K562 (cell line): ENCODE data around the gene FIS1. TPM values are rescaled to one million over a fixed set of nuclear protein-coding genes. Genes with fewer than 3 reads are reported as not detected.

Source experiments
- CTBP1 ChIP-seq: fragments of 450-650 bp; IDR thresholded peaks from 2 replicates; pipeline ENCODE4 v1.6.1; 2016; ENCODE audit warnings: borderline replicate concordance
- EP400 ChIP-seq: fragments of 450-650 bp; IDR thresholded peaks from 2 replicates; pipeline ENCODE4 v1.6.1; 2017; ENCODE audit warnings: antibody characterized with exemption, mild to moderate bottlenecking, moderate library complexity
- FOSL1 ChIP-seq: fragments of 200-800 bp; sonication (Bioruptor generic); conservative IDR thresholded peaks from 2 replicates; pipeline ENCODE4 v1.6.1; 2016; ENCODE audit warnings: missing genetic modification characterization, missing compliant biosample characterization
- GATA2 ChIP-seq: sonication (generic); formaldehyde crosslinking; IDR thresholded peaks from 2 replicates; pipeline ENCODE4 v1.4.0; 2020; ENCODE audit warnings: mild to moderate bottlenecking, missing genetic modification reagents
- HNRNPL ChIP-seq: fragments of 200-400 bp; formaldehyde crosslinking; IDR thresholded peaks from 2 replicates; pipeline ENCODE4 v1.6.1; 2017; ENCODE audit warnings: low read depth, mild to moderate bottlenecking, low read length
- KDM4B ChIP-seq, 2 experiments: fragments of 450-650 bp in 1 of 2; sonication (generic) in 1 of 2; IDR thresholded peaks; 2 replicates each; pipeline ENCODE4 v1.6.1; 2016 to 2017; ENCODE audit warnings: borderline replicate concordance in 2 of 2, antibody characterized with exemption in 1 of 2, low read depth in 1 of 2, mild to moderate bottlenecking in 1 of 2
- KLF13 ChIP-seq: fragments of 450-650 bp; IDR thresholded peaks from 2 replicates; pipeline ENCODE4 v1.6.1; 2016; ENCODE audit warnings: missing genetic modification characterization, low read depth, mild to moderate bottlenecking, missing compliant biosample characterization, moderate library complexity, borderline replicate concordance
- MIER1 ChIP-seq: fragments of 450-650 bp; IDR thresholded peaks from 2 replicates; pipeline ENCODE4 v1.6.1; 2016; ENCODE audit warnings: antibody characterized with exemption, mild to moderate bottlenecking, low read depth
- NBN ChIP-seq: fragments of 450-650 bp; IDR thresholded peaks from 2 replicates; pipeline ENCODE4 v1.6.1; 2016; ENCODE audit warnings: low read depth, mild to moderate bottlenecking
- NFE2L1 ChIP-seq: fragments of 450-650 bp; IDR thresholded peaks from 2 replicates; pipeline ENCODE4 v1.6.1; 2016; ENCODE audit warnings: missing genetic modification characterization, low read depth, mild to moderate bottlenecking, missing compliant biosample characterization, moderate library complexity, borderline replicate concordance
- NFIC ChIP-seq: fragments of 450-650 bp; IDR thresholded peaks from 2 replicates; pipeline ENCODE4 v1.6.1; 2017; ENCODE audit warnings: mild to moderate bottlenecking, inconsistent platforms
- POLR3A ChIP-seq: IDR thresholded peaks from 2 replicates; pipeline ENCODE4 v1.6.1; 2011; ENCODE audit warnings: borderline replicate concordance, mild to moderate bottlenecking, moderate library complexity; ENCODE audit not compliant: insufficient read length, insufficient read depth; ENCODE audit errors: extremely low read depth
- RBM34 ChIP-seq: fragments of 200-400 bp; formaldehyde crosslinking; IDR thresholded peaks from 2 replicates; pipeline ENCODE4 v1.6.1; 2018; ENCODE audit warnings: low read length, borderline replicate concordance; ENCODE audit not compliant: insufficient read depth
- SAP30 ChIP-seq: fragments of 200-600 bp; sonication (generic); IDR thresholded peaks from 2 replicates; pipeline ENCODE4 v1.6.1; 2012; ENCODE audit warnings: borderline replicate concordance, low read depth, mild to moderate bottlenecking, moderate library complexity, low read length, control low read depth, inconsistent platforms; ENCODE audit not compliant: insufficient read depth, poor library complexity, severe bottlenecking
- STAT5B ChIP-seq: fragments of 250-450 bp; sonication (Bioruptor Pico); IDR thresholded peaks from 2 replicates; pipeline ENCODE4 v1.8.0; 2021; ENCODE audit warnings: mild to moderate bottlenecking, inconsistent platforms
- TCFL5 ChIP-seq: fragments of 250-450 bp; sonication (Bioruptor Pico); conservative IDR thresholded peaks from 2 replicates; pipeline ENCODE4 v1.6.1; 2021; ENCODE audit warnings: mild to moderate bottlenecking, moderate library complexity, matching md5 sums
- ZEB2 ChIP-seq: fragments of 450-650 bp; IDR thresholded peaks from 2 replicates; pipeline ENCODE4 v1.6.1; 2016
- ZFP1 ChIP-seq: fragments of 450-650 bp; formaldehyde crosslinking; IDR thresholded peaks from 2 replicates; pipeline ENCODE4 v1.4.0; 2020; ENCODE audit warnings: mild to moderate bottlenecking, mixed read lengths
- ZNF717 ChIP-seq: fragments of 250-450 bp; sonication (Bioruptor Pico); IDR thresholded peaks from 2 replicates; pipeline ENCODE4 v1.5.0; 2021
- polyA plus RNA-seq, 8 experiments: library from polyadenylated mRNA; depleted of rRNA in 4 of 8; stranded (reverse) in 5 of 8; unstranded in 3 of 8; fragments of >200 nt; fragmentation: Nextera tagmentation in 2 of 8; fragmentation: Illumina TruSeq in 1 of 8; extraction: Ambion mirVana in 2 of 8; extraction: Trizol in 1 of 8; gene quantifications; 2 replicates each; pipeline versions ENCODE4 v1.2.1 to v1.2.3, GENCODE V29; 2011 to 2014; ENCODE audit warnings: inconsistent platforms in 1 of 8, missing spikeins in 1 of 8
- total RNA-seq, 7 experiments: library from RNA; depleted of rRNA in 6 of 7; stranded (reverse); fragments of >200 nt in 6 of 7; fragmentation: Illumina TruSeq in 2 of 7; extraction: Trizol in 2 of 7; gene quantifications; 2 replicates each; pipeline versions ENCODE4 v1.2.1 to v1.2.3, GENCODE V29; 2011 to 2021; ENCODE audit warnings: low replicate concordance in 1 of 7
- TF ChIP-seq, protein P1 (sequence below): fragments of 250-450 bp; sonication (Bioruptor Pico); IDR thresholded peaks from 2 replicates; pipeline ENCODE4 v1.8.0; 2022; ENCODE audit warnings: inconsistent platforms, mild to moderate bottlenecking, moderate library complexity, borderline replicate concordance
- TF ChIP-seq, protein P2 (sequence below): fragments of 450-650 bp; IDR thresholded peaks from 2 replicates; pipeline ENCODE4 v1.7.1; 2018; ENCODE audit warnings: mild to moderate bottlenecking, low read depth; ENCODE audit not compliant: partially characterized antibody
- TF ChIP-seq, protein P3 (sequence below): fragments of 450-650 bp; IDR thresholded peaks from 2 replicates; pipeline ENCODE4 v1.6.1; 2016; ENCODE audit warnings: borderline replicate concordance

Gene FIS1
- total and polyA plus RNA-seq, 9 of the 15 experiments (the other 6 are each of a cell fraction or from before 2014, with no cell fraction given), result 86.0 to 257 (median 144) TPM

DNA sequence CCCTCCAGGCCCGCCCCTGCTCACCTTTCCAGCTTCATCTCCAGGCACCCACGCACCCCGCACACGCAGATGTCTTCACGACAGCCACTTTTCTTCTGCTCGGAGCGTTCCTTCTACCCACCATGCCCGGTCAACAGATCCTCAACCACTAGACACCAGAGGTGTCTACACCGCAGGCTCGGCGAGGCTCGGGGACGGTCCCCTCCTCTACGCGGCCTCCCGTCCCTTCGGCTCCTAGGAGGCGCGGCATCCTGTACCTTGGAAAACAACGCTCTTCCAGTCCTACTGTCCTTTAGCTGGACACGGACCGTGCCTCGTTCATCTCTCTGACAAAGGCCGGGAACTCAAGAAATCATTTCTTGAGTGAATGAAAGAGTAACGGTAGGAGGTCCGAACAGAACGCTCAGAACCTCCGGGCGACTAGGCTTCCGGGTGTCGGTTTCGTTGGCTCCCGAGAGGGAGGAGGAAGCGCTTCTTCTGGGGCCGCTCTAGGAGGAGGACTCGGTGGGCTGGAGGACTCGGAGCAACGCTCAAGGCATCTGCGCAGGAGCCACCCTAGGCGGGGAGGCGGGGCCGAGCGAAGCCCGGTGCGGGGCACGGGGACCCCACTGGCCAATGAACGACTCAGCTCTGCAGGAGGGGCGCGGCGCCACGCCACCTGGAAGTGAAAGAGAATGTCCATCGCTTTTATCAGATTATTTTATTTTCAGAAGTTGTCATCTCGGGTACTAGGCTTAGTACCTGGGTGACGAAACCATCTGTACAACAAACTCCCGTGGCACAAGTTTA, 7.2 kb upstream of the FIS1 start (continued):
- no peak for TF ChIP-seq POLR3A
- TF ChIP-seq, protein P1, sequence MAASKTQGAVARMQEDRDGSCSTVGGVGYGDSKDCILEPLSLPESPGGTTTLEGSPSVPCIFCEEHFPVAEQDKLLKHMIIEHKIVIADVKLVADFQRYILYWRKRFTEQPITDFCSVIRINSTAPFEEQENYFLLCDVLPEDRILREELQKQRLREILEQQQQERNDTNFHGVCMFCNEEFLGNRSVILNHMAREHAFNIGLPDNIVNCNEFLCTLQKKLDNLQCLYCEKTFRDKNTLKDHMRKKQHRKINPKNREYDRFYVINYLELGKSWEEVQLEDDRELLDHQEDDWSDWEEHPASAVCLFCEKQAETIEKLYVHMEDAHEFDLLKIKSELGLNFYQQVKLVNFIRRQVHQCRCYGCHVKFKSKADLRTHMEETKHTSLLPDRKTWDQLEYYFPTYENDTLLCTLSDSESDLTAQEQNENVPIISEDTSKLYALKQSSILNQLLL (CRISPR knock-in tag), result no peak
- TF ChIP-seq ZNF717 (CRISPR knock-in tag), result no peak
- peak; percentile 81 for TF ChIP-seq ZEB2
- TF ChIP-seq NBN, result peak; percentile 62
- TF ChIP-seq KLF13 (tag), result peak; percentile 53; the same call in 1 of the 2 replicates
- TF ChIP-seq TCFL5 (CRISPR knock-in tag), result no peak
- peak; percentile 90 for TF ChIP-seq SAP30
- no peak for TF ChIP-seq NFE2L1 (tag)
- TF ChIP-seq, protein P2, sequence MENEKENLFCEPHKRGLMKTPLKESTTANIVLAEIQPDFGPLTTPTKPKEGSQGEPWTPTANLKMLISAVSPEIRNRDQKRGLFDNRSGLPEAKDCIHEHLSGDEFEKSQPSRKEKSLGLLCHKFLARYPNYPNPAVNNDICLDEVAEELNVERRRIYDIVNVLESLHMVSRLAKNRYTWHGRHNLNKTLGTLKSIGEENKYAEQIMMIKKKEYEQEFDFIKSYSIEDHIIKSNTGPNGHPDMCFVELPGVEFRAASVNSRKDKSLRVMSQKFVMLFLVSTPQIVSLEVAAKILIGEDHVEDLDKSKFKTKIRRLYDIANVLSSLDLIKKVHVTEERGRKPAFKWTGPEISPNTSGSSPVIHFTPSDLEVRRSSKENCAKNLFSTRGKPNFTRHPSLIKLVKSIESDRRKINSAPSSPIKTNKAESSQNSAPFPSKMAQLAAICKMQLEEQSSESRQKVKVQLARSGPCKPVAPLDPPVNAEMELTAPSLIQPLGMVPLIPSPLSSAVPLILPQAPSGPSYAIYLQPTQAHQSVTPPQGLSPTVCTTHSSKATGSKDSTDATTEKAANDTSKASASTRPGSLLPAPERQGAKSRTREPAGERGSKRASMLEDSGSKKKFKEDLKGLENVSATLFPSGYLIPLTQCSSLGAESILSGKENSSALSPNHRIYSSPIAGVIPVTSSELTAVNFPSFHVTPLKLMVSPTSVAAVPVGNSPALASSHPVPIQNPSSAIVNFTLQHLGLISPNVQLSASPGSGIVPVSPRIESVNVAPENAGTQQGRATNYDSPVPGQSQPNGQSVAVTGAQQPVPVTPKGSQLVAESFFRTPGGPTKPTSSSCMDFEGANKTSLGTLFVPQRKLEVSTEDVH, result peak; percentile 88
- no peak for TF ChIP-seq STAT5B
- TF ChIP-seq KDM4B (IDR thresholded peaks at IDR 0.05; ENCODE audit: borderline replicate concordance in 2 of 2, low read depth in 1 of 2), result peak in 1 of 2 experiments; percentile 65; a peak in 1 of 4 replicates
- no peak for TF ChIP-seq NFIC
- TF ChIP-seq EP400, result peak; percentile 84
- TF ChIP-seq RBM34, result no peak
- TF ChIP-seq MIER1, result 0 out of 2 replicates have a peak, but pooled peaks have one; percentile 47
- peak; percentile 38; the same call in 1 of the 2 replicates for TF ChIP-seq FOSL1 (tag)
- peak; percentile 74 for TF ChIP-seq CTBP1
- TF ChIP-seq, protein P3, sequence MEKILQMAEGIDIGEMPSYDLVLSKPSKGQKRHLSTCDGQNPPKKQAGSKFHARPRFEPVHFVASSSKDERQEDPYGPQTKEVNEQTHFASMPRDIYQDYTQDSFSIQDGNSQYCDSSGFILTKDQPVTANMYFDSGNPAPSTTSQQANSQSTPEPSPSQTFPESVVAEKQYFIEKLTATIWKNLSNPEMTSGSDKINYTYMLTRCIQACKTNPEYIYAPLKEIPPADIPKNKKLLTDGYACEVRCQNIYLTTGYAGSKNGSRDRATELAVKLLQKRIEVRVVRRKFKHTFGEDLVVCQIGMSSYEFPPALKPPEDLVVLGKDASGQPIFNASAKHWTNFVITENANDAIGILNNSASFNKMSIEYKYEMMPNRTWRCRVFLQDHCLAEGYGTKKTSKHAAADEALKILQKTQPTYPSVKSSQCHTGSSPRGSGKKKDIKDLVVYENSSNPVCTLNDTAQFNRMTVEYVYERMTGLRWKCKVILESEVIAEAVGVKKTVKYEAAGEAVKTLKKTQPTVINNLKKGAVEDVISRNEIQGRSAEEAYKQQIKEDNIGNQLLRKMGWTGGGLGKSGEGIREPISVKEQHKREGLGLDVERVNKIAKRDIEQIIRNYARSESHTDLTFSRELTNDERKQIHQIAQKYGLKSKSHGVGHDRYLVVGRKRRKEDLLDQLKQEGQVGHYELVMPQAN, result peak; percentile 90
- no peak for TF ChIP-seq GATA2 (CRISPR knock-in tag)
- no peak for TF ChIP-seq ZFP1 (CRISPR knock-in tag)
- no peak for TF ChIP-seq HNRNPL
